Vagina (tissue), 2 donors: ENCODE measurements around the gene SMURF1.

Experiments used
- POLR2A ChIP-seq, 2 donors: fragments of 450-650 bp; IDR thresholded peaks; one replicate each; pipeline ENCODE4 v1.6.1; 2017; ENCODE audit warnings: antibody characterized with exemption in 2 of 2, mild to moderate bottlenecking in 2 of 2, moderate library complexity in 2 of 2
- POLR2AphosphoS5 ChIP-seq, 2 donors: sonication (generic); formaldehyde crosslinking; IDR thresholded peaks; one replicate each; pipeline ENCODE4 v1.9.0; 2017; ENCODE audit warnings: antibody characterized with exemption in 2 of 2, mild to moderate bottlenecking in 2 of 2, low read depth in 1 of 2; ENCODE audit not compliant: insufficient read depth in 1 of 2
- TF ChIP-seq, protein P1 (sequence below), 3 experiments: fragments of 450-650 bp in 2 of 3; fragments of 200-600 bp in 1 of 3; sonication (generic) in 1 of 3; IDR thresholded peaks; one replicate each; pipeline ENCODE4 v1.5.1; 2017 to 2019; ENCODE audit warnings: antibody characterized with exemption in 3 of 3, mild to moderate bottlenecking in 2 of 3, moderate library complexity in 2 of 3

- TF ChIP-seq, protein P1, sequence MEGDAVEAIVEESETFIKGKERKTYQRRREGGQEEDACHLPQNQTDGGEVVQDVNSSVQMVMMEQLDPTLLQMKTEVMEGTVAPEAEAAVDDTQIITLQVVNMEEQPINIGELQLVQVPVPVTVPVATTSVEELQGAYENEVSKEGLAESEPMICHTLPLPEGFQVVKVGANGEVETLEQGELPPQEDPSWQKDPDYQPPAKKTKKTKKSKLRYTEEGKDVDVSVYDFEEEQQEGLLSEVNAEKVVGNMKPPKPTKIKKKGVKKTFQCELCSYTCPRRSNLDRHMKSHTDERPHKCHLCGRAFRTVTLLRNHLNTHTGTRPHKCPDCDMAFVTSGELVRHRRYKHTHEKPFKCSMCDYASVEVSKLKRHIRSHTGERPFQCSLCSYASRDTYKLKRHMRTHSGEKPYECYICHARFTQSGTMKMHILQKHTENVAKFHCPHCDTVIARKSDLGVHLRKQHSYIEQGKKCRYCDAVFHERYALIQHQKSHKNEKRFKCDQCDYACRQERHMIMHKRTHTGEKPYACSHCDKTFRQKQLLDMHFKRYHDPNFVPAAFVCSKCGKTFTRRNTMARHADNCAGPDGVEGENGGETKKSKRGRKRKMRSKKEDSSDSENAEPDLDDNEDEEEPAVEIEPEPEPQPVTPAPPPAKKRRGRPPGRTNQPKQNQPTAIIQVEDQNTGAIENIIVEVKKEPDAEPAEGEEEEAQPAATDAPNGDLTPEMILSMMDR (IDR thresholded peaks at IDR 0.05), result no peak
- TF ChIP-seq POLR2A (IDR thresholded peaks at IDR 0.05) (no peak), POLR2AphosphoS5 (IDR thresholded peaks at IDR 0.05; ENCODE audit: insufficient read depth in 1 of 2, low read depth in 1 of 2) (no peak)
Measured at GRCh38 chr7:99008181-99008631, 135.7 kb downstream of the SMURF1 start.
